Naive B cell (primary cell): ENCODE data around the gene ASB4. TPM values are rescaled to one million over a fixed set of nuclear protein-coding genes. Genes with fewer than 3 reads are reported as not detected.
"Not testable (repeated sequence)": the region's sequence is repeated elsewhere in the genome, so short reads cannot be mapped to it uniquely, and the experiment has no call there.

Experiments used
- ATAC-seq, 2 donors: fragments of 150-1000 bp; cut with Tn5 transposase; 2 replicates each; pipeline ENCODE4 v1.10.0; 2021; ENCODE audit warnings: low read depth in 2 of 2, mild to moderate bottlenecking in 2 of 2, moderate library complexity in 2 of 2
- DNase-seq: peaks from one replicate; pipeline ENCODE4 v3.0.0; 2022
- H3K27ac Mint-ChIP-seq, 6 donors: one replicate each; pipeline ENCODE4 v1.8.0; 2020 to 2022; ENCODE audit warnings: mild to moderate bottlenecking in 6 of 6, mixed read lengths in 6 of 6, moderate library complexity in 5 of 6, inconsistent platforms in 2 of 6
- H3K27me3 Mint-ChIP-seq, 3 donors: one replicate each; pipeline ENCODE4 v1.8.0; 2021 to 2022; ENCODE audit warnings: mixed read lengths in 3 of 3, mild to moderate bottlenecking in 1 of 3
- H3K36me3 Mint-ChIP-seq, 2 donors: one replicate each; pipeline ENCODE4 v1.8.0; 2020 to 2022; ENCODE audit warnings: mixed read lengths in 2 of 2, inconsistent platforms in 1 of 2, mild to moderate bottlenecking in 1 of 2
- H3K4me1 Mint-ChIP-seq, 3 donors: one replicate each; pipeline ENCODE4 v1.8.0; 2020 to 2022; ENCODE audit warnings: mixed read lengths in 3 of 3, inconsistent platforms in 1 of 3, mild to moderate bottlenecking in 1 of 3, moderate library complexity in 1 of 3
- H3K4me3 Mint-ChIP-seq, 8 donors: one replicate each; pipeline ENCODE4 v1.8.0; 2020 to 2022; ENCODE audit warnings: mild to moderate bottlenecking in 8 of 8, mixed read lengths in 8 of 8, moderate library complexity in 8 of 8, inconsistent platforms in 2 of 8
- H3K9me3 Mint-ChIP-seq, 7 donors: one replicate each; pipeline ENCODE4 v1.8.0; 2020 to 2022; ENCODE audit warnings: mixed read lengths in 7 of 7, mild to moderate bottlenecking in 5 of 7, inconsistent platforms in 2 of 7, moderate library complexity in 1 of 7
- polyA plus RNA-seq, 6 donors: library from polyadenylated mRNA; unstranded; fragments of 300-500 nt; fragmentation: Illumina TruSeq; gene quantifications; one replicate each; pipeline ENCODE4 v1.2.3, GENCODE V29; 2021; ENCODE audit warnings: low read depth in 6 of 6

Gene ASB4, protein sequence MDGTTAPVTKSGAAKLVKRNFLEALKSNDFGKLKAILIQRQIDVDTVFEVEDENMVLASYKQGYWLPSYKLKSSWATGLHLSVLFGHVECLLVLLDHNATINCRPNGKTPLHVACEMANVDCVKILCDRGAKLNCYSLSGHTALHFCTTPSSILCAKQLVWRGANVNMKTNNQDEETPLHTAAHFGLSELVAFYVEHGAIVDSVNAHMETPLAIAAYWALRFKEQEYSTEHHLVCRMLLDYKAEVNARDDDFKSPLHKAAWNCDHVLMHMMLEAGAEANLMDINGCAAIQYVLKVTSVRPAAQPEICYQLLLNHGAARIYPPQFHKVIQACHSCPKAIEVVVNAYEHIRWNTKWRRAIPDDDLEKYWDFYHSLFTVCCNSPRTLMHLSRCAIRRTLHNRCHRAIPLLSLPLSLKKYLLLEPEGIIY
- not detected for polyA plus RNA-seq

DNA sequence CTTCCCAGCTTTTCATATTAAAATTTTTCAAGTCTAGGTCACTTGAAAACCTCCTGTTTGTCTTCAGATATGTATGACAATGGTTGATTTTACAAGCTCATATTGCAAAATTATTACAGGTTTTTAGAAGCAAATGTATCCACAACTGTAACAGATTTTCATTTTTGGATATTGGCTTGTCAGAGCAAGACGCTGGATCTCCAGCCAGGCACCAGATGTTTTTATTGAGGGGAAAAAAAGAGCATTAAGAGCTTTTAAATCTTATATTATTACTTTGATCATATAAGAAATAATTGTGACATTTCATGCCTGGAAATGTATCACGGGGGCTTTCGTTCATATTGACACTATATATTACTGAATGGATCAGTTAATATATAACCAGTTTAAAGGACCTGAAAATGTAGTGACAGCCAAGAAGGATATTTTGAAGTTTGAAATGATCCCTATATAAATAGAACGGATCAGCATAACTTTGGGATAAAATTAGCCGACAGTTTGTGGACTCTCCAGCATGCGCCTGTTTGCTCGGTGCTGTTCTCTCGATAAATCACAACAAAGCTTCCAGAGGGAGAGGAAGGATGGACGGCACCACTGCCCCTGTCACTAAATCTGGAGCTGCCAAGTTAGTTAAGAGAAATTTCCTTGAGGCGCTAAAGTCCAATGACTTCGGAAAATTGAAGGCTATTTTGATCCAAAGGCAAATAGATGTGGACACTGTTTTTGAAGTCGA, at the start of gene ASB4:
Gene ASB4 (plus strand): TSS at position 553 of the 733 bp plus-strand sequence. CDS start 29 bp downstream, at position 582.
- H3K27me3 Mint-ChIP-seq = peaks cover 0 to 16% (median 11%) of the 10 kb centered on the region in 3 donors
- DNase-seq (no peak), ATAC-seq (no peak)
- H3K4me1 Mint-ChIP-seq = no peaks in the 10 kb centered on the region
- peak within 1 kb of the TSS in 1 of 6 donors; percentile 64 for H3K27ac Mint-ChIP-seq
- H3K36me3 Mint-ChIP-seq = no peaks in the 10 kb centered on the region
- no peak within 1 kb of the TSS for H3K4me3 Mint-ChIP-seq
- no peaks in the 10 kb centered on the region for H3K9me3 Mint-ChIP-seq

DNA sequence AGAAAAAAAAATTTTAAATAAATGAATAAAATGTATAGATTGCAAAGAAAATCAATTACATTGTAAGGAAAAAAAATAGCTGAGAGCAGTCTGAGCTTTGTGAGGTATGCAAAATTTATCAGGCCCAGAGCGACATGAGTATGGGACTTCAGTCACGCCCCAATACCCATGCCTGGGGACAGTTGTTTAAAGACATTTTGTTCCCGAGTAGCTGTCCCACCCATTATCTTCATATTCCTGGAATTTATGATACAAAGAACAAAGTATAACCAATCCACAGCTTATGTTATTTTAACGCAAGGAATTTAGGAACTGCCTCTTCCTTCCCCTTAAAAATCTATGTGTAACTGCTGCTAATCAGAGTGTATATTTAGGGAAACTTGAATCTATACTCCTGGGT, 49.3 kb upstream of the ASB4 start:
- no peak for ATAC-seq
- DNase-seq = no peak
- Mint-ChIP-seq H3K36me3 (no peaks in the 10 kb centered on the region), H3K4me3 (peak overlapping the region in 1 of 8 donors; percentile 80), H3K9me3 (peaks cover 0 to 2% (median 0%) of the 10 kb centered on the region in 7 donors), H3K4me1 (peaks cover 18% of the 10 kb centered on the region in 3 donors), H3K27me3 (peaks cover 0 to 6% (median 6%) of the 10 kb centered on the region in 3 donors), H3K27ac (peak overlapping the region in 1 of 6 donors; percentile 52)

DNA sequence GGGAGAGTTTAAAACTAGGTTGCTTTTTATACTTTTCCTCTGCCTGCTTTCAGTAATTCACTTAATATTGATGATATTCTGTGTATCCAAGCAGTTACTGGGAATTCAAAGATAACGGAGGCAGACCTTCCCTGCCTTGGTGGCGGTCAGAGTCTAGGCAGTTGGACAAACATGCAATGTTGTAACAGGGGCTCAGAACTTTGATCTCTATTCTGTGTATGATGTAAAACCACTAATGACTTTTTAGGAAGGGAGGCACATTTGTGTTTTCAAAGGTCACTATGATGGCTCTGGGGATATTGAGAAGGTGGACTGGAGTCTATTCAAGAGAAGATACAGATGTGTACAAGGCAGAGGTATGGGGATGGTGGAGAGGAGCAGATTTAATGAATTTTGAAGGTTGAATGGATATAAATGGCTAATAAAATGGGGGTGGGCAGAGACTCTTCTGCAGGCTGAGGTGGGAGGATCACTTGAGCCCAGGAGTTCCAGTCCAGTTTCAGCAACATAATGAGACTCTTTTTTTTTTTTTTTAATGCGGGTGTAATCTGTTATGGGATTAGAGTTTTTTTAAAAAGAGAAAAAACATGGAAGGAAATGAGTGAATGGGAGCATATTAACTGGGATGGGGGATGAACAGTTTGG, 45.2 kb upstream of the ASB4 start:
- peaks cover 0 to 2% (median under 1%) of the 10 kb centered on the region in 3 donors for H3K4me1 Mint-ChIP-seq
- peaks cover 6% of the 10 kb centered on the region in 3 donors for H3K27me3 Mint-ChIP-seq
- H3K27ac Mint-ChIP-seq = no peak overlapping the region
- H3K4me3 Mint-ChIP-seq = no peak overlapping the region
- DNase-seq (no peak), ATAC-seq (no peak)
- no peaks in the 10 kb centered on the region for H3K9me3 Mint-ChIP-seq
- no peaks in the 10 kb centered on the region for H3K36me3 Mint-ChIP-seq

DNA sequence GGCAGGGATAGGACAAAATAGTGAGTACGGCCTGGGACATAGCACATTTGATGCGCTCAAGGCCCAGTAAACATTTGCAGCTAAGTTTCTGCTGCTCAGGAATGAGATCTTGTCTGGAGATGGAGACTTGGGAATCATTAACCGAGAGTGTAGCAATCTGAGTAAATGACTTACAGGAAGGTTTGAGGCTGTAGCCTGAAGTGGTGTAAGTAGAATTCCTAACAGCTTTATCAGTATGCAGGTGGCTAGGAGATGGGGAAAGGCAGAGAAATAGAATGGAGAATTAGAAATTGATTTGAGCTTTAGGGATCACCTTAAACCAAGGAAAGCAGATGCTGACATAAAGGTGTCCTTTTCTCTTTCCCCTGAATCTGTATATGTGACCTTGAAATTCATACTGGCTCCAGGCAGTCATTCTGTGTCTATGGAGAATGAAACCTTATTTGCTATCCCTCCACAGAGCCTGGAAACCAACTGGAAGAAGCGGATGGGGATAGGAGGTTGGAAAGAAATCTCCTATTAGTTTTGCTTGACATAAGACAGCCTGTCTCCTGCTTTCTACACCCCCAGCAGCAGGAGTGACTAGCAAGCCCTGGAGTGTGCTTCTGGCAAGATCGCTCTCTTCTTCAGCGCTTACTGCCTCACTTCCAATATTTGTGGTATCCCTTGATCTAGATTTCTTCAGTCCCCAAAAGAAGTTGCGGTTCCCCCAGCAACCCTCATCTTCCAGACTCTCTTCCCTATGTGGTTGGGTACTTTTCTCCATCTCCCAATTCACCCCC, 44.5 kb upstream of the ASB4 start:
- ATAC-seq = no peak

DNA sequence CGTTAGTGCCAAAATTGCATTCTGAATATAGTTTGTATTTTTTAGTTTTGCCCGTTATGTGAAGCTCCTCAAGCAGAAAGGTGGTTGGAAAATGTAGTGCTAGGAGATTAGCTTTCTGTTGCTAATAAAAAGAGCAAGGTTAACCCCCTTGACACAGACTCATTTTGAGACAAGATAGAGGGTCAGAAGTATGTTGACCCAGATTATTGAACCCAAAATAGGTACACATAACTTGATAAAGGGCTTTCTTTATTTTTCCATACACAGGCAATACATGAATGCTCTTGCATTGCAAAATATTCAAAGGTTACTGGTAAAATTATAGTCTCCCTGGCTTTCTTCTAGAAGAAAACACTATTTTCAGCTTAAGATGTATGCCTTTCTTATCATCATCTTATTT, 40.9 kb upstream of the ASB4 start:
- Mint-ChIP-seq H3K4me3 (no peak overlapping the region), H3K9me3 (no peaks in the 10 kb centered on the region), H3K27me3 (peaks cover 6% of the 10 kb centered on the region in 3 donors), H3K4me1 (no peaks in the 10 kb centered on the region), H3K27ac (no peak overlapping the region), H3K36me3 (no peaks in the 10 kb centered on the region)
- ATAC-seq (no peak), DNase-seq (no peak)

More for the DNA sequence above, 44.5 kb upstream of the ASB4 start:
- H3K27ac Mint-ChIP-seq = no peak overlapping the region
- H3K36me3 Mint-ChIP-seq = no peaks in the 10 kb centered on the region
- no peaks in the 10 kb centered on the region for H3K9me3 Mint-ChIP-seq
- peaks cover 6% of the 10 kb centered on the region in 3 donors for H3K27me3 Mint-ChIP-seq
- no peak for DNase-seq
- H3K4me3 Mint-ChIP-seq = peak overlapping the region in 1 of 8 donors; percentile 1
- H3K4me1 Mint-ChIP-seq = no peaks in the 10 kb centered on the region

DNA sequence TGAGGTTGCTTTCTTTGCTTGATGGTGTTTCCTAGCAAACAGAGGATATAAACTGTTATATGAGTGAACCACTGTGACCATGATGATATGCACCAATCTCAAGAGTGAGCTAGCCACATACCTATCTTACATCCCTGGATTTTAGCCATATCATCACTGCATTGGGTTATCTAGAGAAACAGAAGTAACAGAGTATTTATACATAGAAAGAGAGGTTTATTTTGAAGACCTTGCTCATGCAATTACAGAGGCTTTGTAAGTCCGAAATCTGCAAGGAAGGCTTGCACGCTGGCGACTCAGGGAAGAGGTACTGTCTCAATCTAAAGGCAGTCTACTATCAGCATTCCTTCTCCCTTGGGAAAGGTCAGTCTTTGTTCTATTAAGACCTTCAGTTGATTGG, 39.1 kb upstream of the ASB4 start:
- no peak for DNase-seq
- no peaks in the 10 kb centered on the region for H3K36me3 Mint-ChIP-seq
- ATAC-seq = no peak
- no peak overlapping the region for H3K4me3 Mint-ChIP-seq
- no peaks in the 10 kb centered on the region for H3K4me1 Mint-ChIP-seq
- H3K27ac Mint-ChIP-seq = no peak overlapping the region
- no peaks in the 10 kb centered on the region for H3K9me3 Mint-ChIP-seq
- peaks cover 0 to 6% (median 6%) of the 10 kb centered on the region in 3 donors for H3K27me3 Mint-ChIP-seq

DNA sequence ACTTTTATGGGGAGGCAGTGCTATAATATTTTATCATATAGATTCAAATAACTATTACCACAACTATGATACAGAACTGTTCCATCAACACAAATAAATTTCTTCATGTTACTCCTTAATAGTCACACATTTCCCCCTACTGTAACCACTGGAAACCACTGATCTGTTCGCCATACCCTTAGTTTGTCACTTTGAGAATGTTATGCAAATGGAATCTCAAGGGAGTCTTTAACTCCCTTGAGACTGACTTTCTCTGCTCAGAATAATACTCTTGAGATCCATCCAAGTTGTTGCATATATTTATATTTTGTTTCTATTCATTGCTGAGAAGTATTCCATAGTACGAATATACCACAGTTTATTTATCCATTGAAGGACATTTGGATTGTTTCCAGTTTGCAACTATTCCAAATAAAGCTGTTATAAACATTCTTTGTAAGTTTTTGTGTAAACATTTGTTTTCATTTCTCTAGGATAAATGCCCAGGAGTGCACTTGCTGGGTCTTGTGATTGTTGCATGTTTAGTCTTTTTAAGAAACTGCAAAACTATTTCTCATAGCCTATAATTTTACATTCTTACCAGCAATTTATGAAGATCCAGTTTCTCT, 31.2 kb upstream of the ASB4 start:
- Mint-ChIP-seq H3K9me3 (peaks cover 0 to 31% (median 9%) of the 10 kb centered on the region in 7 donors), H3K27ac (no peak overlapping the region), H3K27me3 (peaks cover 16 to 42% (median 27%) of the 10 kb centered on the region in 3 donors), H3K4me3 (no peak overlapping the region), H3K36me3 (peaks cover 0 to 15% of the 10 kb centered on the region in 2 donors), H3K4me1 (peaks cover 4 to 6% (median 4%) of the 10 kb centered on the region in 3 donors)
- no peak for DNase-seq
- ATAC-seq = peak; percentile 65 to 67

DNA sequence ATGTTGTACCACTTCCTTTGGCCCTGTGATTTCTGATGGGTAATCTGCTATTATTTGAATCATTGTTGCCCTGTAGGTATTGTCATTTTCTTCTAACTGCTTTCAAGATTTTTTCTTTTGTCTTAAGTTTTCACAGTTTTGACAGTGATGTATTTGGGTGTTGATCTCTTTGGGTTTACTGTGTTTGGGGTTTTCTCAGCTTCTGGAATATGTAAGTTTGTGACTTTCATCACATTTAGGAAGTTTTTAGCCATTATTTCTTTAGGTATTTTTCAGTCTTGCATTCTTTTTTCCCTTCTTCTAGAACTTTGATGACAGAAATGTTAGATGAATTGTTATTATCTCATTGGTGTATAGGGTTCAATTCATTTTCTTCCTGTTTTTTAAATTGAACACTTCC, 27.8 kb upstream of the ASB4 start:
- Mint-ChIP-seq H3K9me3 (peaks cover 7 to 59% (median 22%) of the 10 kb centered on the region in 7 donors), H3K27ac (no peak overlapping the region), H3K36me3 (peaks cover 12 to 40% of the 10 kb centered on the region in 2 donors), H3K27me3 (peaks cover 22 to 50% (median 37%) of the 10 kb centered on the region in 3 donors), H3K4me3 (no peak overlapping the region), H3K4me1 (peaks cover 4 to 6% (median 4%) of the 10 kb centered on the region in 3 donors)
- ATAC-seq (no peak), DNase-seq (no peak)

DNA sequence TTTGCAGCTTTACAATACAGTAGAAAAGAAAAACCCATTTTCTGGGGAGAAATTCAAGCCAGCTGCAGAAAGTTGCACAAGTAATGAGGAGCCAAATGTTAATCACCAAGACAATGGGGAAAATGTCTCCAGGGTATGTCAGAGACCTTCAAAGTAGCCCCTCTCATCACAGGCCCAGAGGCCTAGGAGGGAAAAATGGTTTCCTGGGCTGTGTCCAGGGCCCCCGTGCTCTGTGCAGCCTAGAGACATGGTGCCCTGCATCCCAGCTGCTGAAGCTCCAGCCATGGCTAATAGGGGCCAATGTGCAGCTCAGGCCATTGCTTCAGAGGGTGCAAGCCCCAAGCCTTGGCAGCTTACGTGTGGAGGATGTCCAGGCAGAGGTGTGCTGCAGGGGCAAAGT, 25.1 kb upstream of the ASB4 start:
- not testable (repeated sequence) for H3K4me1 Mint-ChIP-seq, ATAC-seq, DNase-seq, H3K4me3 Mint-ChIP-seq, H3K27ac Mint-ChIP-seq
- Mint-ChIP-seq H3K36me3 (peaks cover 12 to 40% of the 10 kb centered on the region in 2 donors), H3K9me3 (peaks cover 7 to 59% (median 22%) of the 10 kb centered on the region in 7 donors), H3K27me3 (peaks cover 16 to 48% (median 37%) of the 10 kb centered on the region in 3 donors)

DNA sequence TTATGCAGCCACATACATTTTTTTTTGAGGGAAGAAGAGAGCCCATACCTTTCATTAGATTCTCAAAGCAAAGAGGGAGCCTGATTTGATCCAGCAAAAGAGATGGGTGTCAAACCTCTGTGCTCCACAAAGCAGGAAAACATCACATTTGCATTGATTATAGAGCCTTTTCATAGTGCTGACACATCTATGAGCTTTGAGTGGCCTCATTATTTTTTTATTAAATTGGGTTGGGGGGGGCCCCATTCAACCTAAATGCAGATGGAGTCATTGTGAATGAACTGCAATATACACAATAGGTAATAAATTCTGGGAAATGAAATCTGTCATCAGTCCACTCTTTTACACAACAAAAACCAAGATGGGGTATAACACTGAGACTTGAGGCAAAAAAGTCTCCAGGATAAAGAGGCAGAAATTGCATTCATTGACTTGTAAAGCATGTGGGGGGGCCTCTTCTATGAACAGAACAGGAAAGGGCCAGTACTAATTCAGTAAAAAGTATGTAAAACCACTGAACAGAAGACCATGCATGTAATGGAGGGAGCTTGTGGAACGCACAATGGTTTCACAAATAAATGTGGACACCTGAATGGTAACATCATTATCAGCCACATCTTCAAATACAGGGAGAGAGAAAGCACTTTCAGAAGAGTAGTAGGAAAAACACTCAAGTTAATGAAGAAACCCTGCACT, 17.7 kb upstream of the ASB4 start:
- peaks cover 7 to 17% (median 13%) of the 10 kb centered on the region in 3 donors for H3K4me1 Mint-ChIP-seq
- DNase-seq (no peak), ATAC-seq (no peak)
- H3K4me3 Mint-ChIP-seq = no peak overlapping the region
- no peaks in the 10 kb centered on the region for H3K9me3 Mint-ChIP-seq
- H3K27me3 Mint-ChIP-seq = peaks cover 0 to 5% (median 0%) of the 10 kb centered on the region in 3 donors
- H3K36me3 Mint-ChIP-seq = no peaks in the 10 kb centered on the region
- no peak overlapping the region for H3K27ac Mint-ChIP-seq

DNA sequence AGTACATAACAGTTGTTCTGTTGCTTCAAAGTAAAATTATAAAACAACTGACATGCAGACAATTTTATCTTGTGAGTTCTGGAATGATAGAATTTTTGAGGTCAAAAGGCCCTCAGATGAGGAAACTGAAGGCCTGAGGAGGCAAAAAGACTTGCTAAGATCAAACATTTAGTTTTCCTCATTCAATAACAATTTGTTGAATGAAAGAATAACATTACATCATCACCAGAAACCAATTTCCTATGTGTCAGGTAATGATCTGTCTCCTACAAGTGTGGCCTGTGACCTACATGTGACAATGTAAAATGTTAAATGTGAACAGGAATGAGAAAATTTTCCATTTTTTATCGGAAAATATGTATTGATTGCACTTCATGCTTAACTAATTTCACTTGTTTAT, 16.6 kb upstream of the ASB4 start:
- Mint-ChIP-seq H3K4me1 (peaks cover 7 to 17% (median 13%) of the 10 kb centered on the region in 3 donors), H3K9me3 (no peaks in the 10 kb centered on the region), H3K4me3 (no peak overlapping the region), H3K27me3 (peaks cover 0 to 5% (median 0%) of the 10 kb centered on the region in 3 donors), H3K27ac (no peak overlapping the region), H3K36me3 (no peaks in the 10 kb centered on the region)
- DNase-seq (no peak), ATAC-seq (no peak)

DNA sequence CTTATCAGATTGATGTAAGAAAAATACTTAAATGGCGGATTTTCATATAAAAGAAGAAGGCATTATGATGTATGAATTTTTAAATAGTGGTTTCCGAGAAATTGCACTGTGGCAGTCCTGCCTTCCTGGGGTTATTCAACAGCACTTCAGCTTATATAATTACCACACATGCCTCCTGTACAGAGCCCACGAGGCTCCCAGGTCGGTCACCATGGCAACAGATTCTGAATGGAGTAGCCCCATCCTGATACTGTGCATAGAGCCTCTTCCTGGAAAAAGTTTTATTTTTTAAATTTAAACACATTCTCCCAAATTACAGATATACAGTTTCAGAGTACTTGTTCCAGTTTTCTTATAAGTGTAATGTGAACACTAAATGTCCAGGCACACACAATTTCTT, 15.9 kb upstream of the ASB4 start:
- Mint-ChIP-seq H3K36me3 (no peaks in the 10 kb centered on the region), H3K9me3 (no peaks in the 10 kb centered on the region), H3K27ac (no peak overlapping the region), H3K4me3 (no peak overlapping the region), H3K4me1 (peaks cover 7 to 17% (median 13%) of the 10 kb centered on the region in 3 donors), H3K27me3 (peaks cover 0 to 5% (median 0%) of the 10 kb centered on the region in 3 donors)
- DNase-seq = no peak
- no peak for ATAC-seq
